Peyer's patch (tissue), 4 donors: ENCODE results near the gene SMAD6.

Source experiments
- POLR2A ChIP-seq, 2 donors: fragments of 450-650 bp; IDR thresholded peaks; one replicate each; pipeline ENCODE4 v1.5.1; 2017; ENCODE audit warnings: antibody characterized with exemption in 2 of 2, mild to moderate bottlenecking in 2 of 2, moderate library complexity in 2 of 2
- TF ChIP-seq, protein P1 (sequence below), 6 experiments: fragments of 450-650 bp in 4 of 6; fragments of 200-600 bp in 2 of 6; sonication (generic) in 1 of 6; IDR thresholded peaks; one replicate each; pipeline ENCODE4 v1.5.1; 2017 to 2019; ENCODE audit warnings: antibody characterized with exemption in 6 of 6, mild to moderate bottlenecking in 3 of 6, moderate library complexity in 1 of 6

DNA sequence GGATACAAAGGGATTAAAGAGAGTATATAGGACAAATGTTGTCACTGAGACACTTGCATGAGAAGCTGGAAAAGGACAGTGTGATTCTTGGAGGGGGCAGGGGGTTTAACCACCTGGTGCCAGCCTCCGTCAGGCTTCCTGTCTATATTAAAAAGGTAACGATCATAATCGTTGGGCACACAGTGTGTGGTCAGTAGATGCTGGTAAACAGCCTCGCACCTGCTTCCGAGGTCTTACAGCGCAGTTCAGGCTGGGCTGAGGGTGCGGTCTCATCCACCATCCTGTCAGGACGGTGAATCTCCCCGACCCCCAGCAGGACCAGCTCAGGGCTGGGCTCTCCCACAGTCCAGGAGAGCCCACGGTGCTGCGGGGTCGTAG lies 47.7 kb upstream of the SMAD6 start:
- TF ChIP-seq, protein P1, sequence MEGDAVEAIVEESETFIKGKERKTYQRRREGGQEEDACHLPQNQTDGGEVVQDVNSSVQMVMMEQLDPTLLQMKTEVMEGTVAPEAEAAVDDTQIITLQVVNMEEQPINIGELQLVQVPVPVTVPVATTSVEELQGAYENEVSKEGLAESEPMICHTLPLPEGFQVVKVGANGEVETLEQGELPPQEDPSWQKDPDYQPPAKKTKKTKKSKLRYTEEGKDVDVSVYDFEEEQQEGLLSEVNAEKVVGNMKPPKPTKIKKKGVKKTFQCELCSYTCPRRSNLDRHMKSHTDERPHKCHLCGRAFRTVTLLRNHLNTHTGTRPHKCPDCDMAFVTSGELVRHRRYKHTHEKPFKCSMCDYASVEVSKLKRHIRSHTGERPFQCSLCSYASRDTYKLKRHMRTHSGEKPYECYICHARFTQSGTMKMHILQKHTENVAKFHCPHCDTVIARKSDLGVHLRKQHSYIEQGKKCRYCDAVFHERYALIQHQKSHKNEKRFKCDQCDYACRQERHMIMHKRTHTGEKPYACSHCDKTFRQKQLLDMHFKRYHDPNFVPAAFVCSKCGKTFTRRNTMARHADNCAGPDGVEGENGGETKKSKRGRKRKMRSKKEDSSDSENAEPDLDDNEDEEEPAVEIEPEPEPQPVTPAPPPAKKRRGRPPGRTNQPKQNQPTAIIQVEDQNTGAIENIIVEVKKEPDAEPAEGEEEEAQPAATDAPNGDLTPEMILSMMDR (IDR thresholded peaks at IDR 0.05), result no peak
- no peak for TF ChIP-seq POLR2A (IDR thresholded peaks at IDR 0.05)
